K562 (cell line): ENCODE measurements around the gene TIMP2. TPM values are rescaled to one million over a fixed set of nuclear protein-coding genes. Genes with fewer than 3 reads are reported as not detected.

Source experiments
- BRD9 ChIP-seq: fragments of 450-650 bp; IDR thresholded peaks from 2 replicates; pipeline ENCODE4 v1.6.1; 2018; ENCODE audit warnings: low read depth; ENCODE audit not compliant: partially characterized antibody
- C11orf30 ChIP-seq: fragments of 450-650 bp; IDR thresholded peaks from 2 replicates; pipeline ENCODE4 v1.6.1; 2016; ENCODE audit warnings: low read depth, mild to moderate bottlenecking
- CEBPG ChIP-seq, 3 experiments: fragments of 200-800 bp in 1 of 3; sonication (Bioruptor generic) in 1 of 3; sonication (generic) in 1 of 3; formaldehyde crosslinking in 1 of 3; IDR thresholded peaks in 2 of 3; conservative IDR thresholded peaks in 1 of 3; 2 replicates each; pipeline versions ENCODE4 v1.6.1 to v1.8.0; 2016 to 2022; ENCODE audit warnings: missing compliant biosample characterization in 2 of 3, missing genetic modification characterization in 2 of 3, mild to moderate bottlenecking in 1 of 3, missing genetic modification reagents in 1 of 3
- CTBP1 ChIP-seq: fragments of 450-650 bp; IDR thresholded peaks from 2 replicates; pipeline ENCODE4 v1.6.1; 2016; ENCODE audit warnings: borderline replicate concordance
- HIVEP1 ChIP-seq: fragments of 250-450 bp; sonication (Bioruptor Pico); IDR thresholded peaks from 2 replicates; pipeline ENCODE4 v1.4.0; 2020; ENCODE audit warnings: mild to moderate bottlenecking
- HMG20A ChIP-seq: fragments of 450-650 bp; formaldehyde crosslinking; conservative IDR thresholded peaks from 2 replicates; pipeline ENCODE4 v1.4.0; 2020; ENCODE audit warnings: mild to moderate bottlenecking, mixed read lengths
- MIER1 ChIP-seq: fragments of 450-650 bp; IDR thresholded peaks from 2 replicates; pipeline ENCODE4 v1.6.1; 2016; ENCODE audit warnings: antibody characterized with exemption, mild to moderate bottlenecking, low read depth
- NBN ChIP-seq: fragments of 450-650 bp; IDR thresholded peaks from 2 replicates; pipeline ENCODE4 v1.6.1; 2016; ENCODE audit warnings: low read depth, mild to moderate bottlenecking
- PML ChIP-seq: IDR thresholded peaks from 2 replicates; pipeline ENCODE4 v1.6.1; 2012; ENCODE audit warnings: low read length, inconsistent platforms
- POLR3G ChIP-seq: IDR thresholded peaks from 2 replicates; pipeline ENCODE4 v1.6.1; 2011; ENCODE audit not compliant: insufficient read length, insufficient replicate concordance; ENCODE audit errors: extremely low read depth
- PTRF ChIP-seq: fragments of 450-650 bp; IDR thresholded peaks from 2 replicates; pipeline ENCODE4 v1.6.1; 2016; ENCODE audit warnings: mild to moderate bottlenecking, missing genetic modification characterization, missing compliant biosample characterization
- SMARCE1 ChIP-seq: fragments of 450-650 bp; IDR thresholded peaks from 2 replicates; pipeline ENCODE4 v1.7.1; 2016; ENCODE audit warnings: mild to moderate bottlenecking
- SNAPC5 ChIP-seq: fragments of 250-450 bp; sonication (Bioruptor Pico); IDR thresholded peaks from 2 replicates; pipeline ENCODE4 v1.8.0; 2021; ENCODE audit warnings: moderate library complexity, mild to moderate bottlenecking, inconsistent platforms
- ZFP1 ChIP-seq: fragments of 450-650 bp; formaldehyde crosslinking; IDR thresholded peaks from 2 replicates; pipeline ENCODE4 v1.4.0; 2020; ENCODE audit warnings: mild to moderate bottlenecking, mixed read lengths
- ZNF217 ChIP-seq: sonication (generic); formaldehyde crosslinking; IDR thresholded peaks from 2 replicates; pipeline ENCODE4 v1.8.0; 2022; ENCODE audit warnings: mild to moderate bottlenecking, missing genetic modification reagents
- ZNF318 ChIP-seq, 2 experiments: fragments of 450-650 bp; IDR thresholded peaks; 2 replicates each; pipeline ENCODE4 v1.6.1; 2016; ENCODE audit warnings: mild to moderate bottlenecking in 2 of 2, borderline replicate concordance in 1 of 2, low read depth in 1 of 2, moderate library complexity in 1 of 2
- polyA plus RNA-seq, 8 experiments: library from polyadenylated mRNA; depleted of rRNA in 4 of 8; stranded (reverse) in 5 of 8; unstranded in 3 of 8; fragments of >200 nt; fragmentation: Nextera tagmentation in 2 of 8; fragmentation: Illumina TruSeq in 1 of 8; extraction: Ambion mirVana in 2 of 8; extraction: Trizol in 1 of 8; gene quantifications; 2 replicates each; pipeline versions ENCODE4 v1.2.1 to v1.2.3, GENCODE V29; 2011 to 2014; ENCODE audit warnings: inconsistent platforms in 1 of 8, missing spikeins in 1 of 8
- total RNA-seq, 7 experiments: library from RNA; depleted of rRNA in 6 of 7; stranded (reverse); fragments of >200 nt in 6 of 7; fragmentation: Illumina TruSeq in 2 of 7; extraction: Trizol in 2 of 7; gene quantifications; 2 replicates each; pipeline versions ENCODE4 v1.2.1 to v1.2.3, GENCODE V29; 2011 to 2021; ENCODE audit warnings: low replicate concordance in 1 of 7

Gene TIMP2
- total and polyA plus RNA-seq, 9 of the 15 experiments (the other 6 are each of a cell fraction or from before 2014, with no cell fraction given): 0.55 TPM; not detected in 8

GRCh38 chr17:78853926-78854394, 71.2 kb downstream of the TIMP2 start (continued):
- no peak for TF ChIP-seq ZNF318 (IDR thresholded peaks at IDR 0.05; ENCODE audit: borderline replicate concordance in 1 of 2, low read depth in 1 of 2)
- peak; percentile 30; the same call in 1 of the 2 replicates for TF ChIP-seq NBN
- TF ChIP-seq SNAPC5: no peak
- no peak for TF ChIP-seq MIER1
- TF ChIP-seq ZNF217 (CRISPR knock-in tag): no peak
- no peak for TF ChIP-seq HMG20A (CRISPR knock-in tag)
- TF ChIP-seq HIVEP1 (CRISPR knock-in tag): no peak
- TF ChIP-seq POLR3G: no peak
- TF ChIP-seq CTBP1: peak; percentile 92; the same call in 1 of the 2 replicates
- no peak for TF ChIP-seq ZFP1 (CRISPR knock-in tag)
- TF ChIP-seq PML: peak; percentile 60; the same call in 1 of the 2 replicates
- no peak for TF ChIP-seq PTRF (tag)
- no peak for TF ChIP-seq C11orf30
- peak; percentile 80; the same call in 1 of the 2 replicates for TF ChIP-seq SMARCE1
- no peak for TF ChIP-seq BRD9
- TF ChIP-seq CEBPG (CRISPR knock-in tag; IDR thresholded peaks at IDR 0.05): no peak
- TF ChIP-seq CEBPG (tag; conservative IDR thresholded peaks at IDR 0.05 in 1 of 2, IDR thresholded peaks at IDR 0.05 in 1 of 2): 0 out of 4 replicates have a peak, but pooled peaks of 1 of the 2 experiments have one; percentile 20
